SK-N-SH treated with all-trans-retinoic acid at 6 μM for 48 hours (cell line): ENCODE data around the gene MTTP.

ENCODE experiments used
- ATAC-seq: fragments of 200-7000 bp; cut with Tn5 transposase; 3 replicates; pipeline ENCODE4 v1.9.1; 2020; ENCODE audit warnings: mild to moderate bottlenecking, moderate library complexity
- ARNTL ChIP-seq: fragments of 450-650 bp; formaldehyde crosslinking; IDR thresholded peaks from 2 replicates; pipeline ENCODE4 v1.5.0; 2020; ENCODE audit warnings: low read depth, mild to moderate bottlenecking, moderate library complexity, borderline replicate concordance
- BACH2 ChIP-seq: fragments of 250-450 bp; sonication (Bioruptor Pico); IDR thresholded peaks from 2 replicates; pipeline ENCODE4 v1.9.0; 2021; ENCODE audit warnings: mild to moderate bottlenecking, borderline replicate concordance
- ESRRG ChIP-seq: fragments of 250-450 bp; sonication (Bioruptor Pico); IDR thresholded peaks from 2 replicates; pipeline ENCODE4 v1.6.1; 2021; ENCODE audit warnings: mild to moderate bottlenecking
- GLIS3 ChIP-seq: fragments of 250-450 bp; sonication (Bioruptor Pico); IDR thresholded peaks from 2 replicates; pipeline ENCODE4 v1.5.0; 2020; ENCODE audit warnings: mild to moderate bottlenecking, moderate library complexity
- ISL1 ChIP-seq: fragments of 250-450 bp; sonication (Bioruptor Pico); IDR thresholded peaks from 2 replicates; pipeline ENCODE4 v2.1.2; 2022; ENCODE audit warnings: mild to moderate bottlenecking, moderate library complexity
- OSR1 ChIP-seq: fragments of 250-450 bp; sonication (Bioruptor Pico); IDR thresholded peaks from 2 replicates; pipeline ENCODE4 v1.8.0; 2022; ENCODE audit warnings: moderate library complexity, mild to moderate bottlenecking, inconsistent platforms
- PPARA ChIP-seq: fragments of 250-450 bp; sonication (Bioruptor Pico); IDR thresholded peaks from 2 replicates; pipeline ENCODE4 v1.5.0; 2020; ENCODE audit warnings: mild to moderate bottlenecking, borderline replicate concordance
- RARB ChIP-seq: fragments of 250-450 bp; sonication (Bioruptor Pico); IDR thresholded peaks from 2 replicates; pipeline ENCODE4 v1.8.0; 2021; ENCODE audit warnings: mild to moderate bottlenecking, moderate library complexity
- SNAI2 ChIP-seq: fragments of 250-450 bp; sonication (Bioruptor Pico); IDR thresholded peaks from 2 replicates; pipeline ENCODE4 v1.5.0; 2020; ENCODE audit warnings: mild to moderate bottlenecking, moderate library complexity
- TCF4 ChIP-seq: fragments of 250-450 bp; sonication (Bioruptor Pico); IDR thresholded peaks from 2 replicates; pipeline ENCODE4 v1.8.0; 2021; ENCODE audit warnings: mild to moderate bottlenecking, moderate library complexity, borderline replicate concordance
- TOX ChIP-seq: fragments of 250-450 bp; sonication (Bioruptor Pico); IDR thresholded peaks from 2 replicates; pipeline ENCODE4 v1.8.0; 2021; ENCODE audit warnings: mild to moderate bottlenecking, moderate library complexity, borderline replicate concordance
- ZC3H10 ChIP-seq: fragments of 250-450 bp; sonication (Bioruptor Pico); IDR thresholded peaks from 2 replicates; pipeline ENCODE4 v1.5.1; 2021; ENCODE audit warnings: mild to moderate bottlenecking, moderate library complexity
- ZFP3 ChIP-seq: fragments of 250-450 bp; sonication (Bioruptor Pico); IDR thresholded peaks from 2 replicates; pipeline ENCODE4 v1.5.0; 2020; ENCODE audit warnings: mild to moderate bottlenecking, moderate library complexity
- ZFP30 ChIP-seq: fragments of 450-650 bp; formaldehyde crosslinking; IDR thresholded peaks from 2 replicates; pipeline ENCODE4 v1.5.0; 2022; ENCODE audit warnings: mild to moderate bottlenecking, moderate library complexity
- ZNF565 ChIP-seq: fragments of 450-650 bp; formaldehyde crosslinking; conservative IDR thresholded peaks from 2 replicates; pipeline ENCODE4 v1.5.0; 2020; ENCODE audit warnings: low read depth, mild to moderate bottlenecking, moderate library complexity
- TF ChIP-seq, protein P1 (sequence below): fragments of 250-450 bp; sonication (Bioruptor Pico); IDR thresholded peaks from 2 replicates; pipeline ENCODE4 v1.5.0; 2020; ENCODE audit warnings: mild to moderate bottlenecking, moderate library complexity
- TF ChIP-seq, protein P2 (sequence below): fragments of 250-450 bp; sonication (Bioruptor Pico); IDR thresholded peaks from 2 replicates; pipeline ENCODE4 v1.5.1; 2021; ENCODE audit warnings: mild to moderate bottlenecking, moderate library complexity
- TF ChIP-seq, protein P3 (sequence below): fragments of 250-450 bp; sonication (Bioruptor Pico); IDR thresholded peaks from 2 replicates; pipeline ENCODE4 v1.5.1; 2020; ENCODE audit warnings: low read depth, mild to moderate bottlenecking, moderate library complexity
- TF ChIP-seq, protein P4 (sequence below): fragments of 250-450 bp; sonication (Bioruptor Pico); IDR thresholded peaks from 2 replicates; pipeline ENCODE4 v1.8.0; 2020; ENCODE audit warnings: mild to moderate bottlenecking, moderate library complexity, borderline replicate concordance

MTTP gene

DNA sequence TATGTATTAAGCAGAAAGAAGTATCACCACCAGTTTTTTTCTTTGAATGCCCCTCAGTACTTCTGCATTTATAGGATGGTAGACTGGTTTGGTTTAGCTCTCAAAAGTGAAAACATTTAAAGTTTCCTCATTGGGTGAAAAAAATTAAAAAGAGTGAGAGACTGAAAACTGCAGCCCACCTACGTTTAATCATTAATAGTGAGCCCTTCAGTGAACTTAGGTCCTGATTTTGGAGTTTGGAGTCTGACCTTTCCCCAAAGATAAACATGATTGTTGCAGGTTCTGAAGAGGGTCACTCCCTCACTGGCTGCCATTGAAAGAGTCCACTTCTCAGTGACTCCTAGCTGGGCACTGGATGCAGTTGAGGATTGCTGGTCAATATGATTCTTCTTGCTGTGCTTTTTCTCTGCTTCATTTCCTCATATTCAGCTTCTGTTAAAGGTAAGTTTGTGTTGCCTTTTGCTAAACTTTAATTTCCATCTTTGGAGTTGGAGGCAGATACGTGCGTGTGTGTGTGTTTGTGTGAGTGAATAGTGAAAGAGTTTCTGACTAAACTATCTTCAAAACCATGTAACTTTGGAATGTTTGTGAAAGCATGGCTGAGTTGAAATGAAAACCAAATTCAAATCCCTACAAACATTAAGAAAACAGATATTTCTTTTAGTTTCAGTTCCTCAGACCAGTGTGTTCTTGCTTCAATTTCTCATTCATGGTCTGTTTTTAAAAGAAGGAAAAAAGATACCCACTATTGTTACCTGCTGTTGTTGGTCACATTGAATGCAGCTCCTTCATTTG is at the start of gene MTTP:
TSS of gene MTTP (plus strand) at position 295 of the 795 bp plus-strand sequence. CDS start at position 381, 86 bp downstream.
- ATAC-seq: no peak
- TF ChIP-seq, protein P1, sequence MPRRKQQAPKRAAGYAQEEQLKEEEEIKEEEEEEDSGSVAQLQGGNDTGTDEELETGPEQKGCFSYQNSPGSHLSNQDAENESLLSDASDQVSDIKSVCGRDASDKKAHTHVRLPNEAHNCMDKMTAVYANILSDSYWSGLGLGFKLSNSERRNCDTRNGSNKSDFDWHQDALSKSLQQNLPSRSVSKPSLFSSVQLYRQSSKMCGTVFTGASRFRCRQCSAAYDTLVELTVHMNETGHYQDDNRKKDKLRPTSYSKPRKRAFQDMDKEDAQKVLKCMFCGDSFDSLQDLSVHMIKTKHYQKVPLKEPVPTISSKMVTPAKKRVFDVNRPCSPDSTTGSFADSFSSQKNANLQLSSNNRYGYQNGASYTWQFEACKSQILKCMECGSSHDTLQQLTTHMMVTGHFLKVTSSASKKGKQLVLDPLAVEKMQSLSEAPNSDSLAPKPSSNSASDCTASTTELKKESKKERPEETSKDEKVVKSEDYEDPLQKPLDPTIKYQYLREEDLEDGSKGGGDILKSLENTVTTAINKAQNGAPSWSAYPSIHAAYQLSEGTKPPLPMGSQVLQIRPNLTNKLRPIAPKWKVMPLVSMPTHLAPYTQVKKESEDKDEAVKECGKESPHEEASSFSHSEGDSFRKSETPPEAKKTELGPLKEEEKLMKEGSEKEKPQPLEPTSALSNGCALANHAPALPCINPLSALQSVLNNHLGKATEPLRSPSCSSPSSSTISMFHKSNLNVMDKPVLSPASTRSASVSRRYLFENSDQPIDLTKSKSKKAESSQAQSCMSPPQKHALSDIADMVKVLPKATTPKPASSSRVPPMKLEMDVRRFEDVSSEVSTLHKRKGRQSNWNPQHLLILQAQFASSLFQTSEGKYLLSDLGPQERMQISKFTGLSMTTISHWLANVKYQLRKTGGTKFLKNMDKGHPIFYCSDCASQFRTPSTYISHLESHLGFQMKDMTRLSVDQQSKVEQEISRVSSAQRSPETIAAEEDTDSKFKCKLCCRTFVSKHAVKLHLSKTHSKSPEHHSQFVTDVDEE (CRISPR knock-in tag): no peak
- no peak for TF ChIP-seq ARNTL (CRISPR knock-in tag)
- no peak for TF ChIP-seq TCF4 (CRISPR knock-in tag)
- no peak for TF ChIP-seq ZFP3 (CRISPR knock-in tag)
- TF ChIP-seq GLIS3 (CRISPR knock-in tag): no peak
- no peak for TF ChIP-seq OSR1 (CRISPR knock-in tag)
- TF ChIP-seq ESRRG (CRISPR knock-in tag): no peak
- TF ChIP-seq PPARA (CRISPR knock-in tag): no peak
- no peak for TF ChIP-seq ZFP30 (CRISPR knock-in tag)
- no peak for TF ChIP-seq ISL1 (CRISPR knock-in tag)
- no peak for TF ChIP-seq TOX (CRISPR knock-in tag)
- TF ChIP-seq, protein P2, sequence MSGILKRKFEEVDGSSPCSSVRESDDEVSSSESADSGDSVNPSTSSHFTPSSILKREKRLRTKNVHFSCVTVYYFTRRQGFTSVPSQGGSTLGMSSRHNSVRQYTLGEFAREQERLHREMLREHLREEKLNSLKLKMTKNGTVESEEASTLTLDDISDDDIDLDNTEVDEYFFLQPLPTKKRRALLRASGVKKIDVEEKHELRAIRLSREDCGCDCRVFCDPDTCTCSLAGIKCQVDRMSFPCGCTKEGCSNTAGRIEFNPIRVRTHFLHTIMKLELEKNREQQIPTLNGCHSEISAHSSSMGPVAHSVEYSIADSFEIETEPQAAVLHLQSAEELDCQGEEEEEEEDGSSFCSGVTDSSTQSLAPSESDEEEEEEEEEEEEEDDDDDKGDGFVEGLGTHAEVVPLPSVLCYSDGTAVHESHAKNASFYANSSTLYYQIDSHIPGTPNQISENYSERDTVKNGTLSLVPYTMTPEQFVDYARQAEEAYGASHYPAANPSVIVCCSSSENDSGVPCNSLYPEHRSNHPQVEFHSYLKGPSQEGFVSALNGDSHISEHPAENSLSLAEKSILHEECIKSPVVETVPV: no peak
- TF ChIP-seq SNAI2 (CRISPR knock-in tag): no peak
- TF ChIP-seq, protein P3, sequence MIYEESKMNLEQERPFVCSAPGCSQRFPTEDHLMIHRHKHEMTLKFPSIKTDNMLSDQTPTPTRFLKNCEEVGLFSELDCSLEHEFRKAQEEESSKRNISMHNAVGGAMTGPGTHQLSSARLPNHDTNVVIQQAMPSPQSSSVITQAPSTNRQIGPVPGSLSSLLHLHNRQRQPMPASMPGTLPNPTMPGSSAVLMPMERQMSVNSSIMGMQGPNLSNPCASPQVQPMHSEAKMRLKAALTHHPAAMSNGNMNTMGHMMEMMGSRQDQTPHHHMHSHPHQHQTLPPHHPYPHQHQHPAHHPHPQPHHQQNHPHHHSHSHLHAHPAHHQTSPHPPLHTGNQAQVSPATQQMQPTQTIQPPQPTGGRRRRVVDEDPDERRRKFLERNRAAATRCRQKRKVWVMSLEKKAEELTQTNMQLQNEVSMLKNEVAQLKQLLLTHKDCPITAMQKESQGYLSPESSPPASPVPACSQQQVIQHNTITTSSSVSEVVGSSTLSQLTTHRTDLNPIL (CRISPR knock-in tag): no peak
- no peak for TF ChIP-seq BACH2 (CRISPR knock-in tag)
- TF ChIP-seq ZC3H10 (CRISPR knock-in tag): no peak

DNA sequence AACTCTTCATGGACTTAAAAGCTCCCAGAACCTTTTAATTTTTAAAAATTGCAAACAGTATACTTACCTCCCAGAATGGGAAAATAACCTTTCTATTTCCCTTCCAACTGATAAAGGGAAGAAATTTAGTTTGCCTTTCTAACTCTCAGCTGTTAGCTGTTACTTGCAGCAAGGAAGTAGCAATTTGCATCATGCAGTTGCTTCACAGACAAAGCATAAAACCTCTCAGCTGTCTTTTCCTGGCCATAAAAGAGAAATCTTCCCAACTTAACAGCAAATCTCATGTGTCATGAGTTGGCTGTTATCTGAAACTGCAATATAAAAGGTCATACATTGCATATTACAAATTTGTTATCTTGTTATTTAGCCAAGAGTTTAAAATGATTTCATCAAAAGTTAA is 45.4 kb upstream of the MTTP start:
- no peak for ATAC-seq
- TF ChIP-seq ZNF565 (CRISPR knock-in tag) (no peak), RARB (CRISPR knock-in tag) (no peak), ZFP30 (CRISPR knock-in tag) (no peak)
- TF ChIP-seq, protein P2: no peak

DNA sequence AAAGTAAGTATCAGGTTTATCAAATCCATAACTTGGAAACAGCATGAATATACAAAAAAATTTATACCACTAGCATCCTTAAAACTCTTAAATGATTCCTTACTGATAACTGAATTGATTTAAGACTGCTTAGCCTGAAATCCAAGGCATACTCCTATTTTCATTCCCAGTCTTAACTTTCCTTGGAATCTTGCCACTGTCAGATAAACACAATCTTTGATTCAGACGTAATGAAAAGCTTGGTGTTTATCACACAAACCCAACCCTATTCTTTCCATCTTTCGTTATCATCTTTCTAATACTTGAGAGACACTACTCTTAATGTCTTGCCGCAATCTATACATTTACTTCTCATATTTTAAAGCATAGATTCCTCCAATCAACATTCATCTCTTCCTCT is 44.7 kb upstream of the MTTP start:
- no peak for ATAC-seq
- TF ChIP-seq SNAI2 (CRISPR knock-in tag): no peak
- TF ChIP-seq, protein P2: no peak
- no peak for TF ChIP-seq ZNF565 (CRISPR knock-in tag)
- no peak for TF ChIP-seq OSR1 (CRISPR knock-in tag)
- TF ChIP-seq ZFP3 (CRISPR knock-in tag): no peak
- TF ChIP-seq ZC3H10 (CRISPR knock-in tag): no peak
- TF ChIP-seq ISL1 (CRISPR knock-in tag): no peak
- TF ChIP-seq, protein P4, sequence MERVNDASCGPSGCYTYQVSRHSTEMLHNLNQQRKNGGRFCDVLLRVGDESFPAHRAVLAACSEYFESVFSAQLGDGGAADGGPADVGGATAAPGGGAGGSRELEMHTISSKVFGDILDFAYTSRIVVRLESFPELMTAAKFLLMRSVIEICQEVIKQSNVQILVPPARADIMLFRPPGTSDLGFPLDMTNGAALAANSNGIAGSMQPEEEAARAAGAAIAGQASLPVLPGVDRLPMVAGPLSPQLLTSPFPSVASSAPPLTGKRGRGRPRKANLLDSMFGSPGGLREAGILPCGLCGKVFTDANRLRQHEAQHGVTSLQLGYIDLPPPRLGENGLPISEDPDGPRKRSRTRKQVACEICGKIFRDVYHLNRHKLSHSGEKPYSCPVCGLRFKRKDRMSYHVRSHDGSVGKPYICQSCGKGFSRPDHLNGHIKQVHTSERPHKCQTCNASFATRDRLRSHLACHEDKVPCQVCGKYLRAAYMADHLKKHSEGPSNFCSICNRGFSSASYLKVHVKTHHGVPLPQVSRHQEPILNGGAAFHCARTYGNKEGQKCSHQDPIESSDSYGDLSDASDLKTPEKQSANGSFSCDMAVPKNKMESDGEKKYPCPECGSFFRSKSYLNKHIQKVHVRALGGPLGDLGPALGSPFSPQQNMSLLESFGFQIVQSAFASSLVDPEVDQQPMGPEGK (CRISPR knock-in tag): no peak
- TF ChIP-seq TOX (CRISPR knock-in tag): no peak
- no peak for TF ChIP-seq BACH2 (CRISPR knock-in tag)
- no peak for TF ChIP-seq PPARA (CRISPR knock-in tag)
- no peak for TF ChIP-seq TCF4 (CRISPR knock-in tag)
- TF ChIP-seq, protein P3 (CRISPR knock-in tag): no peak
- TF ChIP-seq, protein P1 (CRISPR knock-in tag): no peak
